ENCODE measurements around the gene ABTB2.
"Not testable (repeated sequence)": the region's sequence is repeated elsewhere in the genome, so short reads cannot be mapped to it uniquely, and the experiment has no call there.

ABTB2 gene

GRCh38 chr11:34235591-34236071 lies 122.2 kb downstream of the ABTB2 start:
- H3K27me3 Mint-ChIP-seq, result peaks cover 3% of the 10 kb centered on the region
- H3K9me3 Mint-ChIP-seq, result no peaks in the 10 kb centered on the region
- H3K36me3 Mint-ChIP-seq (ENCODE audit: low read depth), result no peaks in the 10 kb centered on the region
- H3K4me1 Mint-ChIP-seq (ENCODE audit: low read depth), result peaks cover 75% of the 10 kb centered on the region
- DNase-seq, result no peak
- no peak overlapping the region for H3K4me3 Mint-ChIP-seq
- H3K27ac Mint-ChIP-seq, result peak overlapping the region; percentile 89

GRCh38 chr11:34235189-34235588 lies 122.6 kb downstream of the ABTB2 start:
- Mint-ChIP-seq H3K36me3 (ENCODE audit: low read depth) (no peaks in the 10 kb centered on the region), H3K9me3 (no peaks in the 10 kb centered on the region), H3K4me1 (ENCODE audit: low read depth) (peaks cover 74% of the 10 kb centered on the region), H3K27ac (peak overlapping the region; percentile 89), H3K27me3 (peaks cover 3% of the 10 kb centered on the region), H3K4me3 (peak overlapping the region; percentile 28)
- DNase-seq, result no peak

- Mint-ChIP-seq H3K27ac (peak overlapping the region; percentile 90), H3K36me3 (ENCODE audit: low read depth) (no peaks in the 10 kb centered on the region), H3K4me1 (ENCODE audit: low read depth) (peaks cover 70% of the 10 kb centered on the region), H3K4me3 (peak overlapping the region; percentile 46), H3K27me3 (peaks cover 3% of the 10 kb centered on the region), H3K9me3 (no peaks in the 10 kb centered on the region)
- DNase-seq, result peak; percentile 77
These were observed 123.6 kb downstream of the ABTB2 start for GRCh38 chr11:34234086-34234740.

GRCh38 chr11:34233215-34233614 lies 124.6 kb downstream of the ABTB2 start:
- Mint-ChIP-seq H3K27ac (no peak overlapping the region), H3K9me3 (no peaks in the 10 kb centered on the region), H3K36me3 (ENCODE audit: low read depth) (no peaks in the 10 kb centered on the region), H3K27me3 (peaks cover 3% of the 10 kb centered on the region), H3K4me1 (ENCODE audit: low read depth) (peaks cover 64% of the 10 kb centered on the region), H3K4me3 (no peak overlapping the region)
- DNase-seq, result no peak

- no peaks in the 10 kb centered on the region for H3K36me3 Mint-ChIP-seq (ENCODE audit: low read depth)
- no peak for DNase-seq
- no peaks in the 10 kb centered on the region for H3K9me3 Mint-ChIP-seq
- H3K27me3 Mint-ChIP-seq, result no peaks in the 10 kb centered on the region
- H3K4me1 Mint-ChIP-seq (ENCODE audit: low read depth), result peaks cover 62% of the 10 kb centered on the region
- no peak overlapping the region for H3K4me3 Mint-ChIP-seq
- H3K27ac Mint-ChIP-seq, result no peak overlapping the region
These were observed 125.0 kb downstream of the ABTB2 start for GRCh38 chr11:34232807-34233206.

- Mint-ChIP-seq H3K27ac (no peak overlapping the region), H3K36me3 (ENCODE audit: low read depth) (no peaks in the 10 kb centered on the region), H3K9me3 (no peaks in the 10 kb centered on the region), H3K4me3 (no peak overlapping the region), H3K4me1 (ENCODE audit: low read depth) (peaks cover 13% of the 10 kb centered on the region), H3K27me3 (peaks cover 2% of the 10 kb centered on the region)
- no peak for DNase-seq
These were observed 131.6 kb downstream of the ABTB2 start for GRCh38 chr11:34226210-34226609.

- Mint-ChIP-seq H3K4me3 (no peak overlapping the region), H3K27ac (no peak overlapping the region), H3K9me3 (no peaks in the 10 kb centered on the region), H3K27me3 (peaks cover 2% of the 10 kb centered on the region), H3K4me1 (ENCODE audit: low read depth) (peaks cover 4% of the 10 kb centered on the region), H3K36me3 (ENCODE audit: low read depth) (no peaks in the 10 kb centered on the region)
- DNase-seq, result no peak
These were observed 132.7 kb downstream of the ABTB2 start for GRCh38 chr11:34225091-34225490.

- H3K4me3 Mint-ChIP-seq, result no peak overlapping the region
- H3K9me3 Mint-ChIP-seq, result no peaks in the 10 kb centered on the region
- H3K36me3 Mint-ChIP-seq (ENCODE audit: low read depth), result no peaks in the 10 kb centered on the region
- H3K4me1 Mint-ChIP-seq (ENCODE audit: low read depth), result no peaks in the 10 kb centered on the region
- no peak overlapping the region for H3K27ac Mint-ChIP-seq
- DNase-seq, result no peak
- H3K27me3 Mint-ChIP-seq, result peaks cover 2% of the 10 kb centered on the region
These were observed 133.3 kb downstream of the ABTB2 start for GRCh38 chr11:34224434-34224966.

- Mint-ChIP-seq H3K36me3 (ENCODE audit: low read depth) (no peaks in the 10 kb centered on the region), H3K9me3 (no peaks in the 10 kb centered on the region), H3K4me1 (ENCODE audit: low read depth) (no peaks in the 10 kb centered on the region), H3K4me3 (no peak overlapping the region), H3K27me3 (peaks cover 2% of the 10 kb centered on the region), H3K27ac (no peak overlapping the region)
- no peak for DNase-seq
These were observed 133.9 kb downstream of the ABTB2 start for GRCh38 chr11:34223907-34224306.

GRCh38 chr11:34223021-34223813 lies 134.6 kb downstream of the ABTB2 start:
- no peaks in the 10 kb centered on the region for H3K36me3 Mint-ChIP-seq (ENCODE audit: low read depth)
- no peaks in the 10 kb centered on the region for H3K4me1 Mint-ChIP-seq (ENCODE audit: low read depth)
- H3K4me3 Mint-ChIP-seq, result no peak overlapping the region
- H3K27ac Mint-ChIP-seq, result peak overlapping the region; percentile 9
- H3K27me3 Mint-ChIP-seq, result peaks cover 2% of the 10 kb centered on the region
- DNase-seq, result no peak
- no peaks in the 10 kb centered on the region for H3K9me3 Mint-ChIP-seq

GRCh38 chr11:34222030-34222429 lies 135.8 kb downstream of the ABTB2 start:
- DNase-seq, result no peak
- H3K27ac Mint-ChIP-seq, result no peak overlapping the region
- no peaks in the 10 kb centered on the region for H3K4me1 Mint-ChIP-seq (ENCODE audit: low read depth)
- no peaks in the 10 kb centered on the region for H3K36me3 Mint-ChIP-seq (ENCODE audit: low read depth)
- no peaks in the 10 kb centered on the region for H3K9me3 Mint-ChIP-seq
- H3K27me3 Mint-ChIP-seq, result no peaks in the 10 kb centered on the region
- no peak overlapping the region for H3K4me3 Mint-ChIP-seq

- no peak overlapping the region for H3K27ac Mint-ChIP-seq
- H3K9me3 Mint-ChIP-seq, result no peaks in the 10 kb centered on the region
- H3K4me3 Mint-ChIP-seq, result no peak overlapping the region
- H3K36me3 Mint-ChIP-seq (ENCODE audit: low read depth), result no peaks in the 10 kb centered on the region
- peaks cover 10% of the 10 kb centered on the region for H3K4me1 Mint-ChIP-seq (ENCODE audit: low read depth)
- no peak for DNase-seq
- H3K27me3 Mint-ChIP-seq, result no peaks in the 10 kb centered on the region
These were observed 137.9 kb downstream of the ABTB2 start for GRCh38 chr11:34219941-34220370.

GRCh38 chr11:34219279-34219678 lies 138.5 kb downstream of the ABTB2 start:
- no peak overlapping the region for H3K4me3 Mint-ChIP-seq
- H3K36me3 Mint-ChIP-seq (ENCODE audit: low read depth), result no peaks in the 10 kb centered on the region
- no peak for DNase-seq
- peaks cover 16% of the 10 kb centered on the region for H3K4me1 Mint-ChIP-seq (ENCODE audit: low read depth)
- H3K27ac Mint-ChIP-seq, result no peak overlapping the region
- H3K9me3 Mint-ChIP-seq, result no peaks in the 10 kb centered on the region
- no peaks in the 10 kb centered on the region for H3K27me3 Mint-ChIP-seq

GRCh38 chr11:34218756-34219155 lies 139.1 kb downstream of the ABTB2 start:
- H3K27ac Mint-ChIP-seq; H3K36me3 Mint-ChIP-seq (ENCODE audit: low read depth); H3K9me3 Mint-ChIP-seq; H3K27me3 Mint-ChIP-seq; DNase-seq; H3K4me3 Mint-ChIP-seq: not testable (repeated sequence)
- peaks cover 21% of the 10 kb centered on the region for H3K4me1 Mint-ChIP-seq (ENCODE audit: low read depth)

GRCh38 chr11:34218067-34218466 lies 139.7 kb downstream of the ABTB2 start:
- H3K27ac Mint-ChIP-seq, result no peak overlapping the region
- no peaks in the 10 kb centered on the region for H3K9me3 Mint-ChIP-seq
- no peaks in the 10 kb centered on the region for H3K27me3 Mint-ChIP-seq
- no peak for DNase-seq
- H3K4me3 Mint-ChIP-seq, result no peak overlapping the region
- H3K36me3 Mint-ChIP-seq (ENCODE audit: low read depth), result no peaks in the 10 kb centered on the region
- peaks cover 27% of the 10 kb centered on the region for H3K4me1 Mint-ChIP-seq (ENCODE audit: low read depth)
